Body of pancreas (tissue), 4 donors: ENCODE measurements around the gene LAD1.

Experiments used
- CTCF ChIP-seq, 7 experiments: fragments of 450-650 bp in 4 of 7; fragments of 200-600 bp in 3 of 7; sonication (generic) in 3 of 7; IDR thresholded peaks; one replicate each; pipeline ENCODE4 v1.5.1; 2016 to 2019; ENCODE audit warnings: antibody characterized with exemption in 7 of 7
- POLR2A ChIP-seq, 3 donors: fragments of 450-650 bp; IDR thresholded peaks; one replicate each; pipeline ENCODE4 v1.6.1; 2016; ENCODE audit warnings: antibody characterized with exemption in 3 of 3, mild to moderate bottlenecking in 2 of 3

GRCh38 chr1:201421041-201421440 lies 21.9 kb upstream of the LAD1 start:
- TF ChIP-seq CTCF (IDR thresholded peaks at IDR 0.05) (no peak), POLR2A (IDR thresholded peaks at IDR 0.05) (no peak)
